WTC11 (cell line): ENCODE data around the gene ADGRL2. TPM values are rescaled to one million over a fixed set of nuclear protein-coding genes. Genes with fewer than 3 reads are reported as not detected.

Source experiments
- ATAC-seq: fragments of 200-7000 bp; cut with Tn5 transposase; 2 replicates; pipeline ENCODE4 v1.10.0; 2021; ENCODE audit warnings: mild to moderate bottlenecking, moderate library complexity
- CTCF ChIA-PET: fragments of 300-600 bp; sonication (Branson Sonifier 250); formaldehyde crosslinking; loops from one replicate; lab custom pipeline; 2021; ENCODE audit warnings: antibody characterized with exemption; lab: Charles Lee
- POLR2A ChIA-PET: fragments of 350-600 bp; sonication (Branson Sonifier 250); formaldehyde crosslinking; loops from one replicate; lab custom pipeline; 2021; ENCODE audit warnings: antibody characterized with exemption; lab: Charles Lee
- DNase-seq: peaks from one replicate; pipeline ENCODE4 v3.0.0; 2021; ENCODE audit warnings: low spot score
- H3K27ac Mint-ChIP-seq: 2 replicates; pipeline ENCODE4 v1.8.0; 2021; ENCODE audit warnings: mixed read lengths
- H3K27me3 Mint-ChIP-seq: 2 replicates; pipeline ENCODE4 v1.8.0; 2021; ENCODE audit warnings: low read depth, mild to moderate bottlenecking, moderate library complexity, mixed read lengths
- H3K36me3 Mint-ChIP-seq: 2 replicates; pipeline ENCODE4 v1.8.0; 2021; ENCODE audit warnings: mixed read lengths
- H3K4me1 Mint-ChIP-seq: 2 replicates; pipeline ENCODE4 v1.8.0; 2022; ENCODE audit warnings: mixed read lengths
- H3K4me3 Mint-ChIP-seq: 2 replicates; pipeline ENCODE4 v1.8.0; 2021; ENCODE audit warnings: mild to moderate bottlenecking, moderate library complexity, mixed read lengths
- H3K9me3 Mint-ChIP-seq: 2 replicates; pipeline ENCODE4 v1.8.0; 2021; ENCODE audit warnings: mixed read lengths
- E2F4 ChIP-seq: sonication (generic); formaldehyde crosslinking; IDR thresholded peaks from 2 replicates; pipeline ENCODE4 v1.8.1; 2022; ENCODE audit warnings: low read depth, mild to moderate bottlenecking, moderate library complexity, missing genetic modification reagents, borderline replicate concordance
- ESRRA ChIP-seq: sonication (generic); formaldehyde crosslinking; IDR thresholded peaks from 2 replicates; pipeline ENCODE4 v1.8.1; 2022; ENCODE audit warnings: mild to moderate bottlenecking, missing genetic modification reagents, borderline replicate concordance
- ETV6 ChIP-seq: sonication (generic); formaldehyde crosslinking; IDR thresholded peaks from 2 replicates; pipeline ENCODE4 v1.8.1; 2022; ENCODE audit warnings: mild to moderate bottlenecking, missing genetic modification reagents
- FOXJ3 ChIP-seq: sonication (generic); formaldehyde crosslinking; IDR thresholded peaks from 2 replicates; pipeline ENCODE4 v1.9.0; 2021; ENCODE audit warnings: missing genetic modification reagents, mild to moderate bottlenecking, borderline replicate concordance
- MLX ChIP-seq: sonication (generic); formaldehyde crosslinking; IDR thresholded peaks from 2 replicates; pipeline ENCODE4 v1.8.1; 2023; ENCODE audit warnings: mild to moderate bottlenecking, missing genetic modification reagents, moderate library complexity
- NFYB ChIP-seq: sonication (generic); formaldehyde crosslinking; conservative IDR thresholded peaks from 2 replicates; pipeline ENCODE4 v1.8.0; 2022; ENCODE audit warnings: low read depth, missing genetic modification reagents
- RORB ChIP-seq: fragments of 250-450 bp; sonication (Bioruptor Pico); IDR thresholded peaks from 2 replicates; pipeline ENCODE4 v1.9.0; 2021; ENCODE audit warnings: mild to moderate bottlenecking
- SOX15 ChIP-seq: fragments of 250-450 bp; sonication (Bioruptor Pico); IDR thresholded peaks from 2 replicates; pipeline ENCODE4 v1.9.0; 2021; ENCODE audit warnings: mild to moderate bottlenecking
- STAT6 ChIP-seq: sonication (generic); formaldehyde crosslinking; conservative IDR thresholded peaks from 2 replicates; pipeline ENCODE4 v1.8.1; 2023; ENCODE audit warnings: mild to moderate bottlenecking, low read depth, missing genetic modification reagents, moderate library complexity
- TP53 ChIP-seq: sonication (generic); formaldehyde crosslinking; IDR thresholded peaks from 2 replicates; pipeline ENCODE4 v1.8.1; 2023; ENCODE audit warnings: mild to moderate bottlenecking, missing genetic modification reagents
- ZNF219 ChIP-seq: sonication (generic); formaldehyde crosslinking; IDR thresholded peaks from 2 replicates; pipeline ENCODE4 v1.8.0; 2023; ENCODE audit warnings: missing genetic modification reagents, mild to moderate bottlenecking, borderline replicate concordance
- ZNF671 ChIP-seq: fragments of 250-450 bp; sonication (Bioruptor Pico); IDR thresholded peaks from 2 replicates; pipeline ENCODE4 v1.8.0; 2021; ENCODE audit warnings: mild to moderate bottlenecking
- total RNA-seq: library from RNA; stranded (reverse); gene quantifications from 3 replicates; pipeline ENCODE4 v1.2.3, GENCODE V29; 2021
- TF ChIP-seq, protein P1 (sequence below): sonication (generic); formaldehyde crosslinking; IDR thresholded peaks from 2 replicates; pipeline ENCODE4 v1.8.1; 2022; ENCODE audit warnings: missing genetic modification reagents, borderline replicate concordance
- TF ChIP-seq, protein P2 (sequence below): sonication (generic); formaldehyde crosslinking; IDR thresholded peaks from 2 replicates; pipeline ENCODE4 v1.8.0; 2023; ENCODE audit warnings: mild to moderate bottlenecking, missing genetic modification reagents
- TF ChIP-seq, protein P3 (sequence below): fragments of 250-450 bp; sonication (Bioruptor Pico); IDR thresholded peaks from 2 replicates; pipeline ENCODE4 v1.9.0; 2021; ENCODE audit warnings: mild to moderate bottlenecking
- TF ChIP-seq, protein P4 (sequence below): sonication (generic); formaldehyde crosslinking; IDR thresholded peaks from 2 replicates; pipeline ENCODE4 v1.8.0; 2022; ENCODE audit warnings: mild to moderate bottlenecking, missing genetic modification reagents
- TF ChIP-seq, protein P5 (sequence below): sonication (generic); formaldehyde crosslinking; IDR thresholded peaks from 2 replicates; pipeline ENCODE4 v1.8.0; 2023; ENCODE audit warnings: missing genetic modification reagents, mild to moderate bottlenecking, borderline replicate concordance
- TF ChIP-seq, protein P6 (sequence below): sonication (generic); formaldehyde crosslinking; IDR thresholded peaks from 2 replicates; pipeline ENCODE4 v1.8.0; 2022; ENCODE audit warnings: mild to moderate bottlenecking, missing genetic modification reagents

Gene ADGRL2
- total RNA-seq, 1 experiment from 2014 or later, result 71.6 TPM

- H3K27me3 Mint-ChIP-seq, result no peaks in the 10 kb centered on the region
- no peaks in the 10 kb centered on the region for H3K36me3 Mint-ChIP-seq
- CTCF ChIA-PET, result no interaction called here
- H3K9me3 Mint-ChIP-seq, result no peaks in the 10 kb centered on the region
- H3K4me1 Mint-ChIP-seq, result peaks cover 45% of the 10 kb centered on the region
- DNase-seq (no peak), ATAC-seq (no peak)
- POLR2A ChIA-PET, result no interaction called here
- H3K4me3 Mint-ChIP-seq, result no peak overlapping the region
- H3K27ac Mint-ChIP-seq, result no peak overlapping the region
- TF ChIP-seq TP53 (CRISPR knock-in tag), result no peak
- TF ChIP-seq NFYB, result no peak
- no peak for TF ChIP-seq STAT6 (CRISPR knock-in tag)
- no peak for TF ChIP-seq SOX15 (CRISPR knock-in tag)
- TF ChIP-seq MLX (CRISPR knock-in tag), result no peak
- TF ChIP-seq FOXJ3 (CRISPR knock-in tag), result no peak
- TF ChIP-seq, protein P1, sequence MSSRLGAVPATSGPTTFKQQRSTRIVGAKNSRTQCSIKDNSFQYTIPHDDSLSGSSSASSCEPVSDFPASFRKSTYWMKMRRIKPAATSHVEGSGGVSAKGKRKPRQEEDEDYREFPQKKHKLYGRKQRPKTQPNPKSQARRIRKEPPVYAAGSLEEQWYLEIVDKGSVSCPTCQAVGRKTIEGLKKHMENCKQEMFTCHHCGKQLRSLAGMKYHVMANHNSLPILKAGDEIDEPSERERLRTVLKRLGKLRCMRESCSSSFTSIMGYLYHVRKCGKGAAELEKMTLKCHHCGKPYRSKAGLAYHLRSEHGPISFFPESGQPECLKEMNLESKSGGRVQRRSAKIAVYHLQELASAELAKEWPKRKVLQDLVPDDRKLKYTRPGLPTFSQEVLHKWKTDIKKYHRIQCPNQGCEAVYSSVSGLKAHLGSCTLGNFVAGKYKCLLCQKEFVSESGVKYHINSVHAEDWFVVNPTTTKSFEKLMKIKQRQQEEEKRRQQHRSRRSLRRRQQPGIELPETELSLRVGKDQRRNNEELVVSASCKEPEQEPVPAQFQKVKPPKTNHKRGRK (CRISPR knock-in tag), result no peak
- TF ChIP-seq ETV6 (CRISPR knock-in tag), result no peak
- no peak for TF ChIP-seq ZNF219 (CRISPR knock-in tag)
- TF ChIP-seq RORB, result no peak
- TF ChIP-seq, protein P2, sequence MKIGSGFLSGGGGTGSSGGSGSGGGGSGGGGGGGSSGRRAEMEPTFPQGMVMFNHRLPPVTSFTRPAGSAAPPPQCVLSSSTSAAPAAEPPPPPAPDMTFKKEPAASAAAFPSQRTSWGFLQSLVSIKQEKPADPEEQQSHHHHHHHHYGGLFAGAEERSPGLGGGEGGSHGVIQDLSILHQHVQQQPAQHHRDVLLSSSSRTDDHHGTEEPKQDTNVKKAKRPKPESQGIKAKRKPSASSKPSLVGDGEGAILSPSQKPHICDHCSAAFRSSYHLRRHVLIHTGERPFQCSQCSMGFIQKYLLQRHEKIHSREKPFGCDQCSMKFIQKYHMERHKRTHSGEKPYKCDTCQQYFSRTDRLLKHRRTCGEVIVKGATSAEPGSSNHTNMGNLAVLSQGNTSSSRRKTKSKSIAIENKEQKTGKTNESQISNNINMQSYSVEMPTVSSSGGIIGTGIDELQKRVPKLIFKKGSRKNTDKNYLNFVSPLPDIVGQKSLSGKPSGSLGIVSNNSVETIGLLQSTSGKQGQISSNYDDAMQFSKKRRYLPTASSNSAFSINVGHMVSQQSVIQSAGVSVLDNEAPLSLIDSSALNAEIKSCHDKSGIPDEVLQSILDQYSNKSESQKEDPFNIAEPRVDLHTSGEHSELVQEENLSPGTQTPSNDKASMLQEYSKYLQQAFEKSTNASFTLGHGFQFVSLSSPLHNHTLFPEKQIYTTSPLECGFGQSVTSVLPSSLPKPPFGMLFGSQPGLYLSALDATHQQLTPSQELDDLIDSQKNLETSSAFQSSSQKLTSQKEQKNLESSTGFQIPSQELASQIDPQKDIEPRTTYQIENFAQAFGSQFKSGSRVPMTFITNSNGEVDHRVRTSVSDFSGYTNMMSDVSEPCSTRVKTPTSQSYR (CRISPR knock-in tag), result no peak
- no peak for TF ChIP-seq E2F4 (CRISPR knock-in tag)
- TF ChIP-seq, protein P3, sequence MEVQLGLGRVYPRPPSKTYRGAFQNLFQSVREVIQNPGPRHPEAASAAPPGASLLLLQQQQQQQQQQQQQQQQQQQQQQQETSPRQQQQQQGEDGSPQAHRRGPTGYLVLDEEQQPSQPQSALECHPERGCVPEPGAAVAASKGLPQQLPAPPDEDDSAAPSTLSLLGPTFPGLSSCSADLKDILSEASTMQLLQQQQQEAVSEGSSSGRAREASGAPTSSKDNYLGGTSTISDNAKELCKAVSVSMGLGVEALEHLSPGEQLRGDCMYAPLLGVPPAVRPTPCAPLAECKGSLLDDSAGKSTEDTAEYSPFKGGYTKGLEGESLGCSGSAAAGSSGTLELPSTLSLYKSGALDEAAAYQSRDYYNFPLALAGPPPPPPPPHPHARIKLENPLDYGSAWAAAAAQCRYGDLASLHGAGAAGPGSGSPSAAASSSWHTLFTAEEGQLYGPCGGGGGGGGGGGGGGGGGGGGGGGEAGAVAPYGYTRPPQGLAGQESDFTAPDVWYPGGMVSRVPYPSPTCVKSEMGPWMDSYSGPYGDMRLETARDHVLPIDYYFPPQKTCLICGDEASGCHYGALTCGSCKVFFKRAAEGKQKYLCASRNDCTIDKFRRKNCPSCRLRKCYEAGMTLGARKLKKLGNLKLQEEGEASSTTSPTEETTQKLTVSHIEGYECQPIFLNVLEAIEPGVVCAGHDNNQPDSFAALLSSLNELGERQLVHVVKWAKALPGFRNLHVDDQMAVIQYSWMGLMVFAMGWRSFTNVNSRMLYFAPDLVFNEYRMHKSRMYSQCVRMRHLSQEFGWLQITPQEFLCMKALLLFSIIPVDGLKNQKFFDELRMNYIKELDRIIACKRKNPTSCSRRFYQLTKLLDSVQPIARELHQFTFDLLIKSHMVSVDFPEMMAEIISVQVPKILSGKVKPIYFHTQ (CRISPR knock-in tag), result no peak
- TF ChIP-seq, protein P4, sequence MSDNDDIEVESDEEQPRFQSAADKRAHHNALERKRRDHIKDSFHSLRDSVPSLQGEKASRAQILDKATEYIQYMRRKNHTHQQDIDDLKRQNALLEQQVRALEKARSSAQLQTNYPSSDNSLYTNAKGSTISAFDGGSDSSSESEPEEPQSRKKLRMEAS, result no peak
- no peak for TF ChIP-seq ESRRA (CRISPR knock-in tag)
- TF ChIP-seq, protein P5, sequence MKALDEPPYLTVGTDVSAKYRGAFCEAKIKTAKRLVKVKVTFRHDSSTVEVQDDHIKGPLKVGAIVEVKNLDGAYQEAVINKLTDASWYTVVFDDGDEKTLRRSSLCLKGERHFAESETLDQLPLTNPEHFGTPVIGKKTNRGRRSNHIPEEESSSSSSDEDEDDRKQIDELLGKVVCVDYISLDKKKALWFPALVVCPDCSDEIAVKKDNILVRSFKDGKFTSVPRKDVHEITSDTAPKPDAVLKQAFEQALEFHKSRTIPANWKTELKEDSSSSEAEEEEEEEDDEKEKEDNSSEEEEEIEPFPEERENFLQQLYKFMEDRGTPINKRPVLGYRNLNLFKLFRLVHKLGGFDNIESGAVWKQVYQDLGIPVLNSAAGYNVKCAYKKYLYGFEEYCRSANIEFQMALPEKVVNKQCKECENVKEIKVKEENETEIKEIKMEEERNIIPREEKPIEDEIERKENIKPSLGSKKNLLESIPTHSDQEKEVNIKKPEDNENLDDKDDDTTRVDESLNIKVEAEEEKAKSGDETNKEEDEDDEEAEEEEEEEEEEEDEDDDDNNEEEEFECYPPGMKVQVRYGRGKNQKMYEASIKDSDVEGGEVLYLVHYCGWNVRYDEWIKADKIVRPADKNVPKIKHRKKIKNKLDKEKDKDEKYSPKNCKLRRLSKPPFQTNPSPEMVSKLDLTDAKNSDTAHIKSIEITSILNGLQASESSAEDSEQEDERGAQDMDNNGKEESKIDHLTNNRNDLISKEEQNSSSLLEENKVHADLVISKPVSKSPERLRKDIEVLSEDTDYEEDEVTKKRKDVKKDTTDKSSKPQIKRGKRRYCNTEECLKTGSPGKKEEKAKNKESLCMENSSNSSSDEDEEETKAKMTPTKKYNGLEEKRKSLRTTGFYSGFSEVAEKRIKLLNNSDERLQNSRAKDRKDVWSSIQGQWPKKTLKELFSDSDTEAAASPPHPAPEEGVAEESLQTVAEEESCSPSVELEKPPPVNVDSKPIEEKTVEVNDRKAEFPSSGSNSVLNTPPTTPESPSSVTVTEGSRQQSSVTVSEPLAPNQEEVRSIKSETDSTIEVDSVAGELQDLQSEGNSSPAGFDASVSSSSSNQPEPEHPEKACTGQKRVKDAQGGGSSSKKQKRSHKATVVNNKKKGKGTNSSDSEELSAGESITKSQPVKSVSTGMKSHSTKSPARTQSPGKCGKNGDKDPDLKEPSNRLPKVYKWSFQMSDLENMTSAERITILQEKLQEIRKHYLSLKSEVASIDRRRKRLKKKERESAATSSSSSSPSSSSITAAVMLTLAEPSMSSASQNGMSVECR (CRISPR knock-in tag), result no peak
- TF ChIP-seq, protein P6, sequence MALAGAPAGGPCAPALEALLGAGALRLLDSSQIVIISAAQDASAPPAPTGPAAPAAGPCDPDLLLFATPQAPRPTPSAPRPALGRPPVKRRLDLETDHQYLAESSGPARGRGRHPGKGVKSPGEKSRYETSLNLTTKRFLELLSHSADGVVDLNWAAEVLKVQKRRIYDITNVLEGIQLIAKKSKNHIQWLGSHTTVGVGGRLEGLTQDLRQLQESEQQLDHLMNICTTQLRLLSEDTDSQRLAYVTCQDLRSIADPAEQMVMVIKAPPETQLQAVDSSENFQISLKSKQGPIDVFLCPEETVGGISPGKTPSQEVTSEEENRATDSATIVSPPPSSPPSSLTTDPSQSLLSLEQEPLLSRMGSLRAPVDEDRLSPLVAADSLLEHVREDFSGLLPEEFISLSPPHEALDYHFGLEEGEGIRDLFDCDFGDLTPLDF (CRISPR knock-in tag), result no peak
- no peak for TF ChIP-seq ZNF671 (CRISPR knock-in tag)
Observed at GRCh38 chr1:81894867-81895266, 94.1 kb downstream of the ADGRL2 start.
